ENCODE measurements around the gene SETBP1. TPM values are rescaled to one million over a fixed set of nuclear protein-coding genes. Genes with fewer than 3 reads are reported as not detected.
A peak's percentile ranks its signal among the peaks of the same experiment; 100 is the strongest.

Gene SETBP1
- total RNA-seq, 4 donors from 2014 or later: 26.2 to 40.8 (median 33.6) TPM

DNA sequence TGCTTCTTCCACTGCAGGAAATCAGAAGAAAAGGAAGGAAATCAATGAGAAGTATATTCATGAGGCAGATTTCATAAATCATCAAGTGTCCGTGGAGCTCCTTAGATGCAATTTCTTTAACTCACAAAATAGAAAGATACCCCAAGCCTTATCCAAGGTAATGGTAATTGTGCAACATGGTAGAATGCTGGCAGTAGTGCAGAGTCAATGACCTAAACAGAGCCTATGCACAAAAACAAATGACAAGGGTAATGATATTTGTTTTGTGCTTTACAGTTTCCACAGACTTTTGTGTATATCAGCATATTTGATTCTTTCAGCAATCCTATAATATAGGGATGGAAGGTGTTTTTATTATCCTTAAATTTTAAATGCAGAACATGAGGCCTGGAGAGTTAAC lies 102.7 kb downstream of the SETBP1 start:
- no peak overlapping the region for H3K27ac ChIP-seq
- H3K36me3 ChIP-seq: no peaks in the 10 kb centered on the region
- H3K27me3 ChIP-seq: no peaks in the 10 kb centered on the region
- H3K4me3 ChIP-seq: no peak overlapping the region
- peaks cover 0 to 39% (median 22%) of the 10 kb centered on the region in 4 donors for H3K4me1 ChIP-seq
- 86 to 95% methylated on average over 1 of the region's 1 CpG for WGBS, 2 donors
- TF ChIP-seq POLR2A (IDR thresholded peaks at IDR 0.05) (no peak), EP300 (IDR thresholded peaks at IDR 0.05) (no peak), CTCF (IDR thresholded peaks at IDR 0.05) (no peak)
- no peaks in the 10 kb centered on the region for H3K9me3 ChIP-seq
- DNase-seq (ENCODE audit: low spot score in 2 of 2): no peak

GRCh38 chr18:44786257-44786656 lies 105.6 kb downstream of the SETBP1 start:
- H3K36me3 ChIP-seq: no peaks in the 10 kb centered on the region
- TF ChIP-seq CTCF (IDR thresholded peaks at IDR 0.05) (no peak), EP300 (IDR thresholded peaks at IDR 0.05) (no peak), POLR2A (IDR thresholded peaks at IDR 0.05) (no peak)

GRCh38 chr18:44786688-44787087 lies 106.0 kb downstream of the SETBP1 start:
- DNase-seq (ENCODE audit: low spot score in 2 of 2): no peak
- 52 to 55% methylated on average over 6 of the region's 6 CpGs for WGBS, 2 donors
- Histone ChIP-seq H3K4me1 (peaks cover 0 to 34% (median 22%) of the 10 kb centered on the region in 4 donors), H3K36me3 (no peaks in the 10 kb centered on the region), H3K9me3 (no peaks in the 10 kb centered on the region), H3K27ac (peak overlapping the region in 2 of 4 donors; percentile 26 to 56), H3K27me3 (no peaks in the 10 kb centered on the region), H3K4me3 (peak overlapping the region in 1 of 4 donors; percentile 10)
- TF ChIP-seq POLR2A (IDR thresholded peaks at IDR 0.05): no peak
- TF ChIP-seq EP300 (IDR thresholded peaks at IDR 0.05): no peak
- TF ChIP-seq CTCF (IDR thresholded peaks at IDR 0.05): no peak

More at GRCh38 chr18:44786257-44786656, 105.6 kb downstream of the SETBP1 start:
- no peak for DNase-seq (ENCODE audit: low spot score in 2 of 2)
- Histone ChIP-seq H3K9me3 (no peaks in the 10 kb centered on the region), H3K4me3 (peak overlapping the region in 1 of 4 donors; percentile 10), H3K4me1 (peaks cover 0 to 34% (median 25%) of the 10 kb centered on the region in 4 donors), H3K27me3 (no peaks in the 10 kb centered on the region), H3K27ac (peak overlapping the region in 2 of 4 donors; percentile 26 to 56)

GRCh38 chr18:44788334-44788733 lies 107.6 kb downstream of the SETBP1 start:
- H3K9me3 ChIP-seq: no peaks in the 10 kb centered on the region
- no peak overlapping the region for H3K4me3 ChIP-seq
- H3K27ac ChIP-seq: no peak overlapping the region
- 89 to 92% methylated on average over 1 of the region's 1 CpG for WGBS, 2 donors
- H3K36me3 ChIP-seq: no peaks in the 10 kb centered on the region
- no peak for DNase-seq (ENCODE audit: low spot score in 2 of 2)
- TF ChIP-seq EP300 (IDR thresholded peaks at IDR 0.05) (no peak), CTCF (IDR thresholded peaks at IDR 0.05) (no peak), POLR2A (IDR thresholded peaks at IDR 0.05) (no peak)
- H3K27me3 ChIP-seq: no peaks in the 10 kb centered on the region
- peaks cover 0 to 35% (median 13%) of the 10 kb centered on the region in 4 donors for H3K4me1 ChIP-seq

- no peak overlapping the region for H3K4me3 ChIP-seq
- WGBS, 2 donors: 32 to 39% methylated on average over 4 of the region's 4 CpGs
- no peaks in the 10 kb centered on the region for H3K36me3 ChIP-seq
Observed at GRCh38 chr18:44789710-44790109, 109.0 kb downstream of the SETBP1 start.

More at GRCh38 chr18:44789710-44790109, 109.0 kb downstream of the SETBP1 start:
- Histone ChIP-seq H3K27ac (peak overlapping the region in 2 of 4 donors; percentile 1 to 30), H3K27me3 (no peaks in the 10 kb centered on the region), H3K9me3 (no peaks in the 10 kb centered on the region), H3K4me1 (peaks cover 0 to 35% (median 13%) of the 10 kb centered on the region in 4 donors)
- no peak for DNase-seq (ENCODE audit: low spot score in 2 of 2)
- TF ChIP-seq EP300 (IDR thresholded peaks at IDR 0.05) (peak in 1 of 2 donors; percentile 21), POLR2A (IDR thresholded peaks at IDR 0.05) (no peak), CTCF (IDR thresholded peaks at IDR 0.05) (no peak)
